ENCODE results near the gene PANX2.

DNA sequence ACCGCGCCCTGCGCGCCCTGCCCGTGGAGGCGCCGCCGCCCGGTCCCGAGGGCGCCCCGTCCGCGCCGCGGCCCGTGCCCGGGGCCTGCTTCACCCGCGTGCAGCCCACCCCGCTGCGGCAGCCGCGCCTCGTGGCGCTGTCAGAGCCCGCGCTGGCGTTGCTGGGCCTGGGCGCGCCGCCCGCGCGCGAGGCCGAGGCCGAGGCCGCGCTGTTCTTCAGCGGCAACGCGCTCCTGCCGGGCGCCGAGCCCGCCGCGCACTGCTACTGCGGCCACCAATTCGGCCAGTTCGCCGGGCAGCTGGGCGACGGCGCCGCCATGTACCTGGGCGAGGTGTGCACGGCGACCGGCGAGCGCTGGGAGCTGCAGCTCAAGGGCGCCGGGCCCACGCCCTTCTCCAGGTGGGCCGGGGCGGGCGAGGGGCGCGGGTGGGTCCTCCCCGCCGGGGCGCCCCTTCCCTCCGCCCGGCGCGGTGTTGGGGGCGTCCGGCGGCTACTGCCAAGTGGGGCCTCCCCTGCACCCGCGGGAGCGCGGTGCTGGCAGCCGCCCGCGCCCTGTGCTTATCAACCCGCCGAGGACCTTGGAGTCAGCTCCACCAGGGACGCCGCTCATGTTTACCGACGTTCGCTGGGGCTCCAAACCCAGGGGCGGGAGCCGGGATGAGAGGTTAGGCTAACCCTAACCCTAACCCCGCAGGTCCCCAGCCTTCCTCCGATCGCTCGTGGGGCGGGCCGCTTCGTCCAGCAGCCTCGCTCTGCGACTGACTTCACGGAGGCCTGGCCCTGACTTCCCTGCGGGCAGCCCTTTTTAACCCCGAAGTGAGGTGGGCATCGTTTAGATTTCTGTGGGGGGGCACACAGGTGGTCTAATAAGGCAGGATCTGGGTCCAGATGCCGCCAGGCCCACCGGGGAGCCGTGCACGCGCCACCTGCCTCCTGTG lies 30.9 kb downstream of the PANX2 start:
- TF ChIP-seq, protein P1, sequence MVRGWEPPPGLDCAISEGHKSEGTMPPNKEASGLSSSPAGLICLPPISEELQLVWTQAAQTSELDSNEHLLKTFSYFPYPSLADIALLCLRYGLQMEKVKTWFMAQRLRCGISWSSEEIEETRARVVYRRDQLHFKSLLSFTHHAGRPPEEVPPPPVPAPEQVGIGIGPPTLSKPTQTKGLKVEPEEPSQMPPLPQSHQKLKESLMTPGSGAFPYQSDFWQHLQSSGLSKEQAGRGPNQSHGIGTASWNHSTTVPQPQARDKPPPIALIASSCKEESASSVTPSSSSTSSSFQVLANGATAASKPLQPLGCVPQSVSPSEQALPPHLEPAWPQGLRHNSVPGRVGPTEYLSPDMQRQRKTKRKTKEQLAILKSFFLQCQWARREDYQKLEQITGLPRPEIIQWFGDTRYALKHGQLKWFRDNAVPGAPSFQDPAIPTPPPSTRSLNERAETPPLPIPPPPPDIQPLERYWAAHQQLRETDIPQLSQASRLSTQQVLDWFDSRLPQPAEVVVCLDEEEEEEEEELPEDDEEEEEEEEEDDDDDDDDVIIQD (CRISPR knock-in tag; IDR thresholded peaks at IDR 0.05; ENCODE audit: low read depth): no peak
- TF ChIP-seq TGIF2 (CRISPR knock-in tag; IDR thresholded peaks at IDR 0.05): no peak
- no peak for TF ChIP-seq ATRX (CRISPR knock-in tag; IDR thresholded peaks at IDR 0.05; ENCODE audit: borderline replicate concordance)
- TF ChIP-seq, protein P2, sequence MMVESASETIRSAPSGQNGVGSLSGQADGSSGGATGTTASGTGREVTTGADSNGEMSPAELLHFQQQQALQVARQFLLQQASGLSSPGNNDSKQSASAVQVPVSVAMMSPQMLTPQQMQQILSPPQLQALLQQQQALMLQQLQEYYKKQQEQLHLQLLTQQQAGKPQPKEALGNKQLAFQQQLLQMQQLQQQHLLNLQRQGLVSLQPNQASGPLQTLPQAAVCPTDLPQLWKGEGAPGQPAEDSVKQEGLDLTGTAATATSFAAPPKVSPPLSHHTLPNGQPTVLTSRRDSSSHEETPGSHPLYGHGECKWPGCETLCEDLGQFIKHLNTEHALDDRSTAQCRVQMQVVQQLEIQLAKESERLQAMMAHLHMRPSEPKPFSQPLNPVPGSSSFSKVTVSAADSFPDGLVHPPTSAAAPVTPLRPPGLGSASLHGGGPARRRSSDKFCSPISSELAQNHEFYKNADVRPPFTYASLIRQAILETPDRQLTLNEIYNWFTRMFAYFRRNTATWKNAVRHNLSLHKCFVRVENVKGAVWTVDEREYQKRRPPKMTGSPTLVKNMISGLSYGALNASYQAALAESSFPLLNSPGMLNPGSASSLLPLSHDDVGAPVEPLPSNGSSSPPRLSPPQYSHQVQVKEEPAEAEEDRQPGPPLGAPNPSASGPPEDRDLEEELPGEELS (CRISPR knock-in tag; IDR thresholded peaks at IDR 0.05): no peak
- no peak for TF ChIP-seq ZFP36 (IDR thresholded peaks at IDR 0.05; ENCODE audit: borderline replicate concordance, low read depth, low read length, partially characterized antibody)
- TF ChIP-seq ZNF766 (CRISPR knock-in tag; IDR thresholded peaks at IDR 0.05; ENCODE audit: borderline replicate concordance): no peak

Measured in HepG2 (cell line).